Endothelial cell (in vitro differentiated cells): ENCODE results near the gene TMEM178B. TPM values are rescaled to one million over a fixed set of nuclear protein-coding genes. Genes with fewer than 3 reads are reported as not detected.

Experiments
- DNase-seq: peaks from one replicate; pipeline ENCODE4 v3.0.0; 2021; ENCODE audit warnings: low spot score
- H3K27ac Mint-ChIP-seq: one replicate; pipeline ENCODE4 v1.8.0; 2021; ENCODE audit warnings: mixed read lengths, inconsistent platforms; ENCODE audit not compliant: unreplicated experiment
- H3K27me3 Mint-ChIP-seq: one replicate; pipeline ENCODE4 v1.8.0; 2021; ENCODE audit warnings: mild to moderate bottlenecking, moderate library complexity, mixed read lengths, inconsistent platforms; ENCODE audit not compliant: unreplicated experiment
- H3K36me3 Mint-ChIP-seq: one replicate; pipeline ENCODE4 v1.8.0; 2021; ENCODE audit warnings: mild to moderate bottlenecking, low read depth, mixed read lengths, inconsistent platforms; ENCODE audit not compliant: unreplicated experiment
- H3K4me1 Mint-ChIP-seq: one replicate; pipeline ENCODE4 v1.8.0; 2021; ENCODE audit warnings: mild to moderate bottlenecking, mixed read lengths, inconsistent platforms; ENCODE audit not compliant: unreplicated experiment
- H3K4me3 Mint-ChIP-seq: one replicate; pipeline ENCODE4 v1.8.0; 2021; ENCODE audit warnings: mild to moderate bottlenecking, mixed read lengths, inconsistent platforms; ENCODE audit not compliant: unreplicated experiment
- H3K9me3 Mint-ChIP-seq: one replicate; pipeline ENCODE4 v1.8.0; 2021; ENCODE audit warnings: mixed read lengths, inconsistent platforms; ENCODE audit not compliant: unreplicated experiment
- total RNA-seq: library from RNA; stranded (reverse); fragmentation: NEBNext Ultra II Directional; extraction: Animal tissue kit (Norgen Biotek cat#: 25700); gene quantifications from one replicate; pipeline ENCODE4 v1.2.1, GENCODE V29; 2021; ENCODE audit not compliant: unreplicated experiment
- TF ChIP-seq, protein P1 (sequence below): fragments of 200-600 bp; sonication (generic); IDR thresholded peaks from one replicate; pipeline ENCODE4 v1.5.0; 2021; ENCODE audit warnings: antibody characterized with exemption; ENCODE audit not compliant: unreplicated experiment

Gene TMEM178B
- total RNA-seq, 1 donor from 2014 or later, result 0.28 TPM

DNA sequence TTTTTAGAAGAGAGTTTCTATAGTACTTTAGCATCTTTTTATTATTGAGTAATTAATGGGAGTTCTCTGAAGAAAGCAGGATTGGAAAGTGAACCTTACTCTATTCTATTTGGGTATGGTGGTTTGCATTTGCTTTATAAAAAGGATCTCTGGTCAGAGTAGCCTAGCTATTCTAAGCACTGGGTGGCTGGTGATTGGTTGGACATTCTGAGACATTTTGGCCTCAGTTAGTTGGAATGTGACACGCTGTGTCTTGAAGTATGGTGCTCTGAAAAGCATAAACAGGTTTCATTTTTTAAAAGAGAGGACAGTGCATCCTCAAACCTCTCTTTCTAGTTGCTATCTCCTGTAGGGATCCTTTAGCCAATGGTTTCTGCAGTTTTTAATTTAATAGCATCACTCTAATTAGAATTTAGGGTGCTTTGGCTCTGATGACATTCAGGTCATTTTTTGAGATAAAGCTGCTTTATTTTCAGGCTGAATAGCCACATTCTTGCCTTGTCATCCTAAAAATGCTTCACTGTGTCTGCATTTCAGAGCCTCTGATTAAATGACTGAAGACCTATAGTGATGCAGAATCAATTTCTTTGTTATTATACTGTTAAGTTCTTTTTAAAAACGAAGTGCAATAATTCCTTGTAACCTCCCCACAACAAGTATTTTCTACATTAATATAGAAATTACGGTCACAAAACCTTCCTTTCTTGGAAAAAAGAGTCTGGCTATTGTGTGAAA is 20.6 kb downstream of the TMEM178B start:
- DNase-seq, result no peak
- Mint-ChIP-seq H3K9me3 (no peaks in the 10 kb centered on the region), H3K4me1 (no peaks in the 10 kb centered on the region), H3K27me3 (no peaks in the 10 kb centered on the region), H3K36me3 (no peaks in the 10 kb centered on the region), H3K27ac (no peak overlapping the region), H3K4me3 (no peak overlapping the region)
- TF ChIP-seq, protein P1, sequence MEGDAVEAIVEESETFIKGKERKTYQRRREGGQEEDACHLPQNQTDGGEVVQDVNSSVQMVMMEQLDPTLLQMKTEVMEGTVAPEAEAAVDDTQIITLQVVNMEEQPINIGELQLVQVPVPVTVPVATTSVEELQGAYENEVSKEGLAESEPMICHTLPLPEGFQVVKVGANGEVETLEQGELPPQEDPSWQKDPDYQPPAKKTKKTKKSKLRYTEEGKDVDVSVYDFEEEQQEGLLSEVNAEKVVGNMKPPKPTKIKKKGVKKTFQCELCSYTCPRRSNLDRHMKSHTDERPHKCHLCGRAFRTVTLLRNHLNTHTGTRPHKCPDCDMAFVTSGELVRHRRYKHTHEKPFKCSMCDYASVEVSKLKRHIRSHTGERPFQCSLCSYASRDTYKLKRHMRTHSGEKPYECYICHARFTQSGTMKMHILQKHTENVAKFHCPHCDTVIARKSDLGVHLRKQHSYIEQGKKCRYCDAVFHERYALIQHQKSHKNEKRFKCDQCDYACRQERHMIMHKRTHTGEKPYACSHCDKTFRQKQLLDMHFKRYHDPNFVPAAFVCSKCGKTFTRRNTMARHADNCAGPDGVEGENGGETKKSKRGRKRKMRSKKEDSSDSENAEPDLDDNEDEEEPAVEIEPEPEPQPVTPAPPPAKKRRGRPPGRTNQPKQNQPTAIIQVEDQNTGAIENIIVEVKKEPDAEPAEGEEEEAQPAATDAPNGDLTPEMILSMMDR, result no peak

DNA sequence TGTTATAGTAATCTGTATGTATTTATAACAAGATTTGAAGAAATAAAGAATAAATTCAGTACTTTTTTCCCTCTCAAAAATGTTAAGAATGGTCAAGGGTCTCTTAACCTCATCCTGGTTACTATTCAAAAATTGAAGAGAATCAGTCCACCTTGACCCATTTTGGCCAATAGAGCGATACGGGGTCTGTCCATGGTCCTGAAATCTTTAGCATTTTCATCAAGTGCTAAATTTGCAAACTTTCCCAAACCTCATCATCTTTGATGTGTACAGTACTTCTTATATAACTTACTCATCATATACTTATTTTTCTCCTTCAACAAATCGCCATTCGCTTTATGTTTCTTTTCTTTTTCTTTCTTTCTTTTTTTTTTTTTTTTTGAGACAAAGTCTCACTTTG is 23.6 kb downstream of the TMEM178B start:
- Mint-ChIP-seq H3K9me3 (no peaks in the 10 kb centered on the region), H3K27ac (no peak overlapping the region), H3K4me3 (no peak overlapping the region), H3K4me1 (no peaks in the 10 kb centered on the region), H3K36me3 (no peaks in the 10 kb centered on the region), H3K27me3 (no peaks in the 10 kb centered on the region)
- DNase-seq, result peak; percentile 14
- TF ChIP-seq, protein P1, result no peak

DNA sequence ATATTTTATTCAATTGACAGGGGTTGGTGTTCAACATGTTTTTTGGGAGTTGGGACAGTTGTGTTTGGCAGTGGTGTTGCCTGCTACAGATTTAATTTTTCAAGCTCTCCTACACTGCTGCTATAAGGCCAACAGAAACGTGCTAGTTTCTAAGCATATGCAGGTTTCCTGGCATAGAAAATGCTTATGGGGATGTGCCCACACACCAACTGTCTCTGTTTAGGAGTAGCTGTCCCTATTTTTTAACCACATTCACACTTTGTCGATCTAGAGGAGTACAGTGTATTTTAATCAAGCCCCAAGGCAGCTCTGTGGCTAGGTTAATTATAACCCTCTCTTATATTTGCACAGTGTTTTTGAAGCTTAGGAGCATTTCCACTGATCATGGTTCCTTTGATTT is 28.6 kb downstream of the TMEM178B start:
- no peaks in the 10 kb centered on the region for H3K36me3 Mint-ChIP-seq
- no peak overlapping the region for H3K4me3 Mint-ChIP-seq
- H3K27me3 Mint-ChIP-seq, result no peaks in the 10 kb centered on the region
- H3K4me1 Mint-ChIP-seq, result no peaks in the 10 kb centered on the region
- no peak for DNase-seq
- TF ChIP-seq, protein P1, result no peak
- no peak overlapping the region for H3K27ac Mint-ChIP-seq
- H3K9me3 Mint-ChIP-seq, result no peaks in the 10 kb centered on the region

DNA sequence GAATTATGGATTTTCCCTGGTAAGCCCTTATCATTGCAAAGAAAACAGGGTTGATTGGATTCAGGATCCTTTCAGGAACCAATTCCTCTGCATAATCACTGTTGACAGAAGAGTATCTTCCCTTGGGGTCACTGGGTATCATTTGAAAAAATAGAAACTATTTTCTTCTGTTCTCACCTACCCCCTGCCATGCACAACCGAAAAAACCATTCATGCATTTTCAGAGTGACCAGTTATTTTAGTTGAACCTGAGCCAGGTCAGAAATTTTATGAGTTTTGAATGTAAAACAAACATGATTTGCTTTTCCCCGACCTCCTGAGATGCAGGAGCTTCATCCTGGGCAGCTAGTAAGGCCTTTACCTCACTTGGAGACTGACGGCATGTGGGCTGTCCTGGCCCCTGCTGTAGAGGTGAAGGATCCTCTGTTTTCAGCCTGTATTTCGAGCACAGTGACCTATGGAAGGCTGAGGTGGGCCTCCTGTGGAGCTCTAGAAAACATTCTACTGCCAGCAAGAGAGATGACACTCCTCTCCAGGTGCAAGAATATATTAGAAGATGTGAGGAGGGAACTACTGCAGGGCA is 30.1 kb downstream of the TMEM178B start:
- DNase-seq, result no peak
- no peaks in the 10 kb centered on the region for H3K4me1 Mint-ChIP-seq
- H3K9me3 Mint-ChIP-seq, result no peaks in the 10 kb centered on the region
- no peak overlapping the region for H3K4me3 Mint-ChIP-seq
- no peaks in the 10 kb centered on the region for H3K36me3 Mint-ChIP-seq
- TF ChIP-seq, protein P1, result no peak
- no peak overlapping the region for H3K27ac Mint-ChIP-seq
- no peaks in the 10 kb centered on the region for H3K27me3 Mint-ChIP-seq

DNA sequence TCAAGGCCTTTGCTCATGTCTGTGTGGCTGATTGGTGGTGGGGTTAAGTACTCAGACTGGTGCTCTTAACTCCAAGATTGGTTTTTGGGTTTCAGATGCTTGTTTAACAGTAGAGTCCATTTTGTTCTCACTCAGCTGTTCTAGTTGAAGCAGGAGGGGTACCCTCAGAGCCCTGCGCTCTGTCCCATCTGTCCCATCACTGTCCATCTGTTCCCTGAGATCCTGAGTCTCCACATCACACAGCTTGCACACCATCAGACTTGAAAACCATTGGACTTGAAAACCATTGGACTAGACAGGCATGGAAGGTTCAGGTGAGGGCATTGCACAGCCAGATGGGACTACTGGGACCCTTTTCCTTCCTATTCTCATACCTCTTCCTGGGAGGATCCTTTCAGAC is 39.3 kb downstream of the TMEM178B start:
- no peaks in the 10 kb centered on the region for H3K4me1 Mint-ChIP-seq
- H3K9me3 Mint-ChIP-seq, result no peaks in the 10 kb centered on the region
- no peaks in the 10 kb centered on the region for H3K27me3 Mint-ChIP-seq
- H3K4me3 Mint-ChIP-seq, result no peak overlapping the region
- DNase-seq, result no peak
- no peaks in the 10 kb centered on the region for H3K36me3 Mint-ChIP-seq
- H3K27ac Mint-ChIP-seq, result no peak overlapping the region
- TF ChIP-seq, protein P1, result no peak
